HG03520 (cell line): ENCODE data around the gene CPS1.

Experiments used
- ATAC-seq: cut with Tn5 transposase; IDR thresholded peaks from one replicate; pipeline ENCODE4 v1.9.1; 2021; ENCODE audit warnings: mild to moderate bottlenecking, moderate library complexity; ENCODE audit not compliant: unreplicated experiment

The CPS1 gene

GRCh38 chr2:210556329-210556980, at the start of gene CPS1:
CPS1 (plus strand) TSS chr2:210556599; CDS start chr2:210556734, 135 bp downstream.
- no peak for ATAC-seq

- ATAC-seq = no peak
These were observed 40.5 kb upstream of the CPS1 start for GRCh38 chr2:210515911-210516310.

GRCh38 chr2:210517264-210517663, 39.1 kb upstream of the CPS1 start:
- no peak for ATAC-seq

- ATAC-seq = no peak
These were observed 36.8 kb upstream of the CPS1 start for GRCh38 chr2:210519594-210519993.

GRCh38 chr2:210522399-210522798, 34.0 kb upstream of the CPS1 start:
- no peak for ATAC-seq

DNA sequence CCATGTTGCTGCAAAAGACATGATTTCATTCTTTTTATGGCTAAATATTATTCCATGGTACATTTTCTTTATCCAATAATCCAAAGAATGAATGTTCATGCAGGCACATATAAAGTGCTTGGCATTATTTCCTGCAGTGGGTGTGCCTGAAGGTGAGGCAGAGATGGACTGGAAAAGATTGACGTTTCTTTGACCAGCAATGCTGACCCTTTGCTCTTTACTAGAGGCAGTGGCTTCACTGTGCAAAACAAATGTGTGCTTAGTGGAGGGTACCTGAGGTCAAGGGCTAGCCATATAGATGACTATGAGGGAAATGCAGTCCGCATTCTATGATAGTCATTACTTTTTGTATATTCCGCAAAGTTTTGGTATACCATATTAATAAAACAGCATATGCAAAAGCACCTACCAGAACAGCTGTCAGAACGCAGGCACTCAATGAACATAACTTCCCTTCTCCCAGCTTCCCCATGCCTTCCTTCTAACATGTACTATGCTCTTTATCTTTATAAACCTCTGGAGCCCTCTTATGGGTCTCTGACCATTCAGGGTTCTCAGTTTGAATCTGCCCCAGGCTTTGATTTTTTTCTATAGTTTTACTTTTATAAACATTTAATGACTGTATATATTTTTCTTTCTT, 32.6 kb upstream of the CPS1 start:
- no peak for ATAC-seq

DNA sequence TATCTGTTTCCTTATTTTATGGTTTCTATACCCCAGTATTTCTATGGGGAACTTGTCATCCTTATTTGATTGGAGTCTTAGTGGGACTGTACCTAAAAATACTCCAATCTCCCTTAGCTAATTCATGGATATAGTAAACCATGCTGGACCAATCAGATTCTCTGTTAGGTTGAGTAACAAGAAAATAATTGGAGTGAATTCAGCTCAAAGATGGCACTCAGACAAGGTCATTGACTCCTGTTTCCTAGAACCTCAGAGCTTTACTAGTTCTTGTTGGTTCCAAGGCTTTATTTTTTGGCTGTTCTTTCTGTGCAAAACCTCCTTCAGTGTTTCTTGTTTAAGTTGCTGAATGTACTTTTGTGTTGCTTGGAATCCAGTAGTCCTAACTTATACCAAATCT, 31.9 kb upstream of the CPS1 start:
- no peak for ATAC-seq

DNA sequence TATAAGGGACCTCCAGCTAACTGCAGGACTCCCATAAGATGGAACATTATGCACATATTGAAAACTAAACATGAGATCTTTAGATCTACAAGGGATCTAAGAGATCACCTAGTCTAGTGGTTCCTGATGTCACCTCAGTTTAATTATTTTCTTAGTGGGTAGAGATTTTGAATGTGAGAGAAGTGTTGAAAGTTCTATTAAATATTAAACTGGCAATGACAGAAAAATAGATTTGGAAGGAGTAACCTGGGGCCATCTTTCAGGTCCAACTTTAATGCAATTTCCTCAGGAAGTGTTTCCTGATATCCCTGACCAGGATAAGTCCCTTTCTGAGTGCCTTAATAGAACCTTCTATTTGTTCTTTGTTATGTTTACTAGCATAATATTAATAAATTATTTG, 29.1 kb upstream of the CPS1 start:
- no peak for ATAC-seq

GRCh38 chr2:210528716-210529115, 27.7 kb upstream of the CPS1 start:
- ATAC-seq = no peak

DNA sequence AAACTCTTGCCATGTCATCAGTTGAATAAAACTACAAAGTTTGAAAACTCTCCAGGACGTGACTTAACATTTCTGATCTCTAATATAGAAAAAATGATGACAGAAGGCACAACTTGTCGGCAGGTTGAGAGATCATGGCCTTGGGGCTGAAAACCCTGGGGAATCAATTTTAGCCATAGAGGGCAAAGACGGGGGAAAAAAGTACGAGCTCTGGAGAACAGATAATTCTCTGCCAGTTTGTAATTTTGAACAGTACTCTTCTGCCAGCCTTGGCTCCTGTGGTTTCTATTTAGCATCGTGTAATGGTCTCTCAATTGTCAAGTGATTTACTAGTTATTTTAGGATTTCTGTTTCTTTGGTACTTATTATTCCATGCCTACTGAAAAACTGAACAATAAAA, 25.3 kb upstream of the CPS1 start:
- ATAC-seq = no peak

DNA sequence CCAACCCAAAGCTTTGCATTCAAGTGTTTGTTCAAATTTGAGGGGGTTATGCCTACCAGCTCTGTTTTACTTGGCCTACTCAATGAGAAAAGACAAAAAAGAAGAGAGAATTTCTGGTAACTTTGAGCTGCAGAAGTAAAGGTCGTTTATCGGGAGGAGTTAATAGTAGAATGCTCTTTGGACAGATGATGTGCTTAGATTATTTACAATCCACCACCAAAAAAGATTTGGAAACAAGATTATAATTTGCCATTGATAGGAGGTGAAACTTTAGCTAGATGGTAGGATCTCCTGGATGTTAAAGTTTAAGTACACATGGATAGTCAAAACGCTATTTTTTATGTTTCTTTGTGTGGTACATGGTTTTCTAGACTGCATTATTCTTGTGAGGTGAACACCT, 24.9 kb upstream of the CPS1 start:
- ATAC-seq = no peak

DNA sequence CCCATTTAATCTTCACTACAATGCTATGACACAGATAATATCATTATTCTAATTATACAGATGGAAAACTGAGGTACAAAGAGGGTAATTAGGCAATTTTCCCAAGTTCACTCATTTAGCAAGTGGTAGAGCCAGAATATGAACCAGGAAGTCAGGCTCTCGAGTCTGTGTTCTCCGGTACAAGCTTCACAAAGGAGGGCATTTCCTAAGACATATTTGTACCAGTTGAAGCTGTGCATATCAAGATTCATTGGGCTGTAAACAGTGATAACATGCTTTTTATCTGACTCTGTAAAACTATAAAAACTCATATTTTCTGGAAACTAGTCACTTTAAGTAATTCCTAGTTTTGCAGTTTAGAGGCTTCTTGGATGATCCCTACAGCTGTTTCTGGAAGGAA, 23.0 kb upstream of the CPS1 start:
- ATAC-seq = no peak

DNA sequence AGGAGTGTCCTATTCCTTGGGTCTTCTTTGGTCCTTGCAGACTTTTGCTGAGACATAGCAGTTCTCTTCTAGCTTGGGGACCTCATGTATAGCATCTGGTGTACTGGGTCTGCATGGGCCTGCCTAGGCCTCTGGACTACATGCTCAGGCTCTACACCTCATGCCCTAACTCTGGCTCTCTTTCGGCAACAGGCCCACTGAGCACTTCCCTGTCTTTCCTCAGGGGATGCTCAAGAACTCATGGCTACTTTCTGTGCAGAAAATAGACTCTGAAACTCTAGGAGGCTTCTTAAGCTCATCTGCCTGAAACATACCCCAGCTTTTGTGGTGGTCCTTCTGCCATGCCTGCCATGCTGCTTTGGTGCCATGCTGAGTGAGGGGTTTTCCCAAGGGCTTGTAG, 21.5 kb upstream of the CPS1 start:
- no peak for ATAC-seq

DNA sequence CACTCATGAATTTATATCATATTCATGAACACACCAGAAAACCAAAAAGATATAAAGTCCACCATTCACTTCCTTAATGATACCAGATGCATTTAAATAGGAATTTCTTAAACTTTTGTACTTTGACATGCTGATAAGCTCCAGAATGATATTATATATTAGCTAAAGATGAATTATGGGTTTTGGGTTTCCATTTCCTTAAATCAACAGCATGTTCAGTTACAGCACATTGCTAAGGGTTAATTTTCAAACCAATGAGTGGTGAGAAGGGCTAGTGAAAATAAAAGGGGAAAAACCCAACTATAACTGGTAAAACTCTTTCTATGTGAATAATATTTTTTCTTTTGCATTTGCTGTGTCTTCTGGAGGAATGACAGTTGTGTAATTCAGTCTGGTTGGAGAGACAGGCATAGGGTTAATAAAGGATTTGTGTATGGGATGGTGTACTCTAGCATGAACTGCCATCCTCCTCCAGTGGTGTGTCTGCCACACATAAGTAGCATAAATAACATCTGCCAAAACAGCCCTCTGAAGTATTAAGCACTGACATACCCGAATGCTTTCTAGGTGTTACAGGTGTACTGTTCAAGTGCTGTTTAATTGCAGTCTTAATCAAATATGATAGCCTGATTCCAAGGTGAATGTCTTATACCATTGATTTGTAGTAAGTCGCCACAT, 19.3 kb upstream of the CPS1 start:
- ATAC-seq = no peak

- ATAC-seq = no peak
These were observed 17.4 kb upstream of the CPS1 start for GRCh38 chr2:210539035-210539434.

- ATAC-seq = no peak
These were observed 16.6 kb upstream of the CPS1 start for GRCh38 chr2:210539578-210540416.

DNA sequence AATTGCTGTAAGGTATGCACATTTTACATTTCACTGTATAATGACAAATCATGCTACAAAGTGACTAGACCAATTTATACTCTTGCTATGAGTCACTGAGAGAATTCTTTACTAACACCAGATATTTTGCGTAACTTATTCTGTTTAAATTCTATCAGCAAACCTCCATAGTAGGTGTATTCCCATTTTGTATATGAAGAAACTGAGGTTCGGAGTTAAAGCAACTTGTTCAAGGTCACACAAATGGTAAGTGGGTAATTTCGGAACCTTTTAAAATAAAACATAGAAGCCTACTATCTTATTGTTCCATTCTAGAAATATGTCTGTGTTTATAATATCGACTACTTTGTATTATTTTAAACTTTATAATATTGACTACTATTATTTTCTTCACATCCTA, 15.9 kb upstream of the CPS1 start:
- ATAC-seq = no peak

DNA sequence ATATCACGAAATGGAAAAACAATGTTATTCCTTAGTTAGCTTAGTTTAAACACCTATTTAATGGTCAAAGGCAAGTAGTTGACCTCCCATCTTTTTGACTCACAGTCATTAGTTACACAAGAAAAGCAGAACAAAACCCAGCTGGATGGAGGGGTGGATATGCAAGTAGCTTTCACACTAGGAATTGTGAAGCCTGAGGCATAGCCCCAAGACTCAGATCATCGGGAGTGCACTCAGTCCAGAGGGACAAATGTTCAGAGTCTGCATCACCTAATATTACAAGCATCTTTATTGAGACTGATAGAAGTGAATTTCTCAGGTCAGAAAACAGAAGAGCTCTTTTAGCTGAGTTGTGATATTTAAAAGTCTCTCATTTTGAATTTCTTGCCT, 15.5 kb upstream of the CPS1 start:
- no peak for ATAC-seq

DNA sequence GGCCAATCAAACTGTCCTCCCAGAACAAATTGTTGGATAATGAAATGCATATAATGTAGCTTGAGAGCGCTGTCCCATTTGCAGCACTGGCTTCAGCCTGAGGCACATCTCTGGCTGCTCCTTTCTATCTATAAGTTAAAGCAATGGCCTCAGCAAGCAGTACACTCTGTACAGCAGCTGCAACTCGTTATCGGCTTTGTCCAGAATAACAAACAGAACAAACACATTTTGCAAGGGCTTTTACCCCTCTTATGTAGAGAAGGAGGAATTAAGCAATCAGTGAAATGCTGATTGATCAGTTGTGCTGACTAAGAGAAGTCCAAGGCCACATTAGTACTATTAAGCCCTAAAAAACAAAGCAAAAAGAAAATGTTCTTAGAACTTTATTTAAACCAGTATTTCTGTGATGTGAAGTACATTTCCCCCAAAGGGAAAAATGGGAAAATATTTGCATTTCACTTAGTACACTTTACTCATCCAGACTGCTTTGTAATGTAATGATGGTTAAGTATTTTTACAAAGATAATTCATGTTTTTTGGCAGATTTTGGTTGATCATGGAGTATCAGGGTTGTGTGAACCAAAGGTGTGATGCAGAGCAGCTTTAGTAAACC, 15.0 kb upstream of the CPS1 start:
- ATAC-seq = no peak

- no peak for ATAC-seq
These were observed 12.3 kb upstream of the CPS1 start for GRCh38 chr2:210544007-210544590.

DNA sequence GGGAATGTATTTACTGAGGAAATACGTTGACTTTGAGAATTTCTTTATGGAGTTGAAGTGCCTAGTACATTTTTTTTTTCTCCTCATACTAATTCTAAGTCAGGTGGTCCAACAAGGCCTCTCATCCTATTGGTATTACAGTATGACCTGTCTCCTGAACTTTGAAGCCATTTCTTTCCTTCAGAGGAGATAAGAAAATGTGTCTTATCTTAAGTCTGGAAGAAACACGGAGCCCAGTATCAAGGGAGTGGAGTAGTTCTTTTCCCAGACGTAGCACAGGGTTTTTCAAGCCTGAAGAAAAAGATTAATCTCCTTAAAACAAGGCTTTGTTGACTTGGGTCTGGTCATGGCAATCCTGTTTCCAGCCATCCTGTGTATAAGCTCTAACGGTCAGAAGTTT, 11.6 kb upstream of the CPS1 start:
- ATAC-seq = no peak
